T47D (cell line): ENCODE results near the gene OSBPL1A.

Source experiments
- DNase-seq, 2 experiments: peaks; one replicate each; pipeline versions ENCODE4 v3.0.0 to v3.0.0-alpha.2; 2011 to 2012; ENCODE audit warnings: low read depth in 1 of 2, low spot score in 1 of 2
- JUND ChIP-seq: IDR thresholded peaks from 2 replicates; pipeline ENCODE4 v1.6.1; 2012; ENCODE audit warnings: low read depth
- in situ Hi-C: cut with HindIII; loops from 2 replicates; pipeline ENCODE4 v1.10.0; 2016; ENCODE audit warnings: low sequenced_read_pairs, low pct_unique_long_range_greater_than_20kb

Gene OSBPL1A

GRCh38 chr18:24121625-24122024 lies 276.0 kb downstream of the OSBPL1A start:
- DNase-seq: no peak
- TF ChIP-seq JUND: no peak
- in situ Hi-C loops: no loop called here

- in situ Hi-C loops: no loop called here
- TF ChIP-seq JUND: no peak
- DNase-seq: no peak
These were observed 276.9 kb downstream of the OSBPL1A start for GRCh38 chr18:24120676-24121075.

GRCh38 chr18:24118750-24119577 lies 278.7 kb downstream of the OSBPL1A start:
- peak; percentile 25 to 80 for DNase-seq
- in situ Hi-C loops: no loop called here
- no peak for TF ChIP-seq JUND

GRCh38 chr18:24115628-24116027 lies 282.0 kb downstream of the OSBPL1A start:
- TF ChIP-seq JUND: no peak
- in situ Hi-C loops: no loop called here
- DNase-seq: no peak

- no peak for TF ChIP-seq JUND
- no peak for DNase-seq
- in situ Hi-C loops: no loop called here
These were observed 282.6 kb downstream of the OSBPL1A start for GRCh38 chr18:24114924-24115549.

GRCh38 chr18:24112874-24113615 lies 284.6 kb downstream of the OSBPL1A start:
- peak in 1 of 2 experiments; percentile 23 for DNase-seq
- no peak for TF ChIP-seq JUND
- in situ Hi-C loops: no loop called here

GRCh38 chr18:24112464-24112863 lies 285.2 kb downstream of the OSBPL1A start:
- in situ Hi-C loops: no loop called here
- no peak for TF ChIP-seq JUND
- DNase-seq: no peak
